Spleen (tissue), 7 donors: Measurements from ENCODE around the gene CEP128.

ENCODE experiments used
- POLR2A ChIP-seq, 3 donors: fragments of 450-650 bp; IDR thresholded peaks; one replicate each; pipeline ENCODE4 v1.5.1; 2017; ENCODE audit warnings: antibody characterized with exemption in 3 of 3, mild to moderate bottlenecking in 1 of 3
- POLR2AphosphoS5 ChIP-seq, 3 donors: sonication (generic); formaldehyde crosslinking; IDR thresholded peaks; one replicate each; pipeline ENCODE4 v1.5.1; 2017; ENCODE audit warnings: antibody characterized with exemption in 3 of 3
- TF ChIP-seq, protein P1 (sequence below), 11 experiments: fragments of 200-600 bp in 7 of 11; fragments of 450-650 bp in 4 of 11; sonication (generic) in 4 of 11; IDR thresholded peaks in 8 of 11; conservative IDR thresholded peaks in 3 of 11; 1 replicate in 7 of 11; 2 replicates in 4 of 11; pipeline versions ENCODE4 v1.4.0 to v1.8.0; 2016 to 2021; ENCODE audit warnings: antibody characterized with exemption in 11 of 11, inconsistent platforms in 4 of 11, mild to moderate bottlenecking in 1 of 11
- donor health status: DM: no; HTN: no; CAD: no; lungs with moderate emphysema.
- donor health status: DM: no; HTN: no; CAD: no.
- donor health status: DM: no; HTN: no; CAD: no.

DNA sequence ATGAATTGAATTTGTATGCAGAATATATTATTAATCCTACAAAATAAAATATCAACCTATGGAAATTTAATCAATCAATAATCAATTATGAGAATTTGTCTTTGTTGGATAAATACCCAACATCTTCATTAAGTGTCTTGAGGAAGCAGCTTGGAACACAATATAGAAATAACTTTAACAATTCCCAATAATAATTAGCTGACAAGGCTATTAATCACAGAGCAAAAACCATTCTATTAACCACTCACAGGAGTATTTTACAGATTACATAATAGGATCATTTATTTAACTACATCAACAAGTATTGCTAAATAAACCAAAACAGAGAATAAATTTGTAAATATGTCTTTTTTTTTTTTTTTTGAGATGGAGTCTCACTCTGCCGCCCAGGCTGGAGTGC, 190.3 kb downstream of the CEP128 start:
- TF ChIP-seq POLR2A (IDR thresholded peaks at IDR 0.05) (no peak), POLR2AphosphoS5 (IDR thresholded peaks at IDR 0.05) (no peak)
- TF ChIP-seq, protein P1, sequence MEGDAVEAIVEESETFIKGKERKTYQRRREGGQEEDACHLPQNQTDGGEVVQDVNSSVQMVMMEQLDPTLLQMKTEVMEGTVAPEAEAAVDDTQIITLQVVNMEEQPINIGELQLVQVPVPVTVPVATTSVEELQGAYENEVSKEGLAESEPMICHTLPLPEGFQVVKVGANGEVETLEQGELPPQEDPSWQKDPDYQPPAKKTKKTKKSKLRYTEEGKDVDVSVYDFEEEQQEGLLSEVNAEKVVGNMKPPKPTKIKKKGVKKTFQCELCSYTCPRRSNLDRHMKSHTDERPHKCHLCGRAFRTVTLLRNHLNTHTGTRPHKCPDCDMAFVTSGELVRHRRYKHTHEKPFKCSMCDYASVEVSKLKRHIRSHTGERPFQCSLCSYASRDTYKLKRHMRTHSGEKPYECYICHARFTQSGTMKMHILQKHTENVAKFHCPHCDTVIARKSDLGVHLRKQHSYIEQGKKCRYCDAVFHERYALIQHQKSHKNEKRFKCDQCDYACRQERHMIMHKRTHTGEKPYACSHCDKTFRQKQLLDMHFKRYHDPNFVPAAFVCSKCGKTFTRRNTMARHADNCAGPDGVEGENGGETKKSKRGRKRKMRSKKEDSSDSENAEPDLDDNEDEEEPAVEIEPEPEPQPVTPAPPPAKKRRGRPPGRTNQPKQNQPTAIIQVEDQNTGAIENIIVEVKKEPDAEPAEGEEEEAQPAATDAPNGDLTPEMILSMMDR (IDR thresholded peaks at IDR 0.05 in 8 of 11, conservative IDR thresholded peaks at IDR 0.05 in 3 of 11): no peak
